T-helper 22 cell (primary cell): Measurements from ENCODE around the gene ANKS1B.
"Not testable (repeated sequence)": the region's sequence is repeated elsewhere in the genome, so short reads cannot be mapped to it uniquely, and the experiment has no call there.

Source experiments
- DNase-seq: peaks from one replicate; pipeline ENCODE4 v3.0.0-alpha.2; 2020; ENCODE audit warnings: low read depth

The ANKS1B gene

GRCh38 chr12:98758331-98758730, 1226.4 kb downstream of the ANKS1B start:
- no peak for DNase-seq

GRCh38 chr12:98757455-98757854, 1227.3 kb downstream of the ANKS1B start:
- DNase-seq, result no peak

GRCh38 chr12:98755855-98756254, 1228.9 kb downstream of the ANKS1B start:
- not testable (repeated sequence) for DNase-seq

GRCh38 chr12:98754095-98754494, 1230.6 kb downstream of the ANKS1B start:
- DNase-seq, result no peak

DNA sequence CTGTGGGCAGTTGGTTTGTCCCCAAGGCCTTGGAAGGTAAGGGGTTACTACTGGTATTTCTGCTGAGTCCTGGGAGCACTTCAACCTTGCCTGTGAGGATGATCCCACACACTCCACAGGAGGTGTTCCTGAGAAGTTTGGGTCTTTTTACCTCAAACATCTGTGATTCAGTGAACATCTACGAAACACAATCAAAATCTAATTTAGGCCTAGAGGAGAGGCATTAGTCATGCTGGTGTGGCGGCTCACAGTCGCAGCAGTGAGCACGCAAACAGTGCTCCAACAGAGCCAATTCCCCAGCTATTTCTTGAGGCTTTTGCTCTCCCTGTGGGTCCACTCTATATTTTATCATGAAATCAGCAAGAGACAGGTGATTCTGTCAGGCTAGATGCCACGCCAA, 1232.0 kb downstream of the ANKS1B start:
- no peak for DNase-seq

DNA sequence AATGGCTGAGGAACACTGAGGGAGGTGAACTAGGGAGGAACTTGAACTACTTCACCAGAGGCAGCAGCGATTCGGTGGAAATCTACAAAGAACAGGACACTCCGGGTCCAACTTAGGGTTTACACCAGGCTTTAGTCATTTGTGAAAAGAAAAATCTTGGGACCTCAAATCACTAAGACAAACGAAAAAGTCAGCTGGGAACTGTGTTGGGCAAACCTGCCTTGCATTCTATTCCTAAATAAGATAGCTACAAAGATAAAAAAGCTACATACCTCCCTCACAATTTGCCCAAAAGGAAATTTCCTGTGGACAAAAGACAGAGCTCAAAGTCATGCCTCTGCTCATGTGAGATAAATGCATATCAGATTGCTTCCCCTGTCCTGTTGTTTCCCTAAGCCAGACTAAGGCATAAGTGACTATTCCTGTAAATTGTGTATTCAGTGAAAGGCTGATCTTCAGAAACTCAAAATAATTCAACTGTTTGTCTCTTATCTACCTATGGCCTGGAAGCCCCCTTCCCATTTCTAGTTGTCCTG, 1233.1 kb downstream of the ANKS1B start:
- DNase-seq, result no peak

DNA sequence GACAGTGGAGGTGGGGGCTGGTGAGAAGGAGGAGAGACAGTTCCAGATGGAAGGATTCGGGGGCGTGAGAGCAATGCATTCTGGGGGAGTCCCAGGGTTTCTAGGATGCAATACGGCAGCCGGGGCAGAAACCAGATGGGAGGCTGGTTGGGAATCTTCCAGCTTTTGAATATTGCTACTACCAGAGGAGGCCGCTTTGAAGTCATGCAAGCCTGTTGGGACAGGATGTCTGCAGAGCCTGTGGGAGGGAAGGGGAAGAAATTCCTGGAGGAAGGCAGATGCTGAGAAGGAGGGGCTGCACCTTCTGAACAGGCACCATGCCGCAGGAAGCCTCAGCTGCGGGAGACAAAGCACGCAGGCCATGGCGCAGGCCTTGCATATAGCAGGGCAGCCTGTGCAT, 1234.2 kb downstream of the ANKS1B start:
- no peak for DNase-seq

GRCh38 chr12:98748463-98748862, 1236.3 kb downstream of the ANKS1B start:
- no peak for DNase-seq

DNA sequence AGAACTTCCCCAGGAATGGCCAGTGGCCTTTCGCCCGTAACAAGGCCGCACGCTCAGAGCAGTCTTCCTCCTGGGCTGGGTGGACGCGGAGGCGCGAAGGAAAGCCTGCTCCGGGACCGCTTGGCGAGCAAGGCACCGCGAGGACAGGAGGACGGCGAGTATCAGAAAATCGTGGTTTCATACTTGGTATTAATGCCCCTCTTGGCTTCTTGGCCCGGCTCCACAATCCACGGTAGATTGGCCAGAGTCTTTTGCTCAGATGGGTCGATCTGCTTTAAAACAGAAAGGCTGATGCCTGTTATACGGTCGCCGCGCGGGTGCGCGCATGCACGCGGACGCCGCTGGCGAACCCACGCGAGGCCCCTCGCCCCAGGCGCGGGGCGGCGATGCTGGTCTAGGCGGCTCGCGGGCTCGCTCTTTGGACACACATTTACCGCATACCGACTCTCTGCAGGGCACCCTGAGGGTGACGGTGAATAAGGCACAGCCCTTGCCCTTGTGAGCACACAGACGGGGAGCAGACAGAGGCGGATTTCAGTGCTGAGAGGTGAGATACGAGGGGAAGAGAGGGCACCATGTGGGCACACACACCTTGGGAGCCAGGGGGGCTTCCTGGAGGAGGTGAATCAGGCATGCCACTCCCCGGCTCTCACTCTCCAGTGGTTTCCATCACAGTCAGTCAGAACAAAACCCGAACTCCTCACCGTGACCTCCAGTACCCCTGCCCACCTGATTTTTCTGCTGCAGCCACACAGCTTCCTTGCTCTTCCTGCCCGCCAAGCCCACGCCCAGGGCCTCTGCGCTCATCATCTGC, 1239.0 kb downstream of the ANKS1B start:
- DNase-seq, result no peak

DNA sequence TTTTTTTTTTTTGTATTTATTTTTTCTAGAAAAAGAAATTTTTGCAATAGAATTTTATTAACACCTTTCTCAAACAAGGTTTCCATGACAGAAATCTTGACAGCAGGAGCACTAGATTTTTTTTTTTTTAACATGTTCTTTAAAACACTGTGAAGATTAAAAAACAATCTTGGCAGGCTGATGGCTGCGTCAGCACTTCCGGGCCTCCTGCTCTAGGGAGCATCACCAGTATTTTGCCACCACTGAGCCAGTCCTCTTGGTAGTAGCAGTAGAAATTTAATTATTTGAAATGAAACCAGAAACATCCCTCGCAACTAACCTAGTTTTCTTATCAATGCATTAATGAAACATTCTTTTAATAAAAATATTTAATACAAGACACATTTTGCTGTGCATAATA, 1240.1 kb downstream of the ANKS1B start:
- no peak for DNase-seq

- DNase-seq, result no peak
These were observed 1241.3 kb downstream of the ANKS1B start for GRCh38 chr12:98743362-98743953.

GRCh38 chr12:98741556-98742265, 1243.0 kb downstream of the ANKS1B start:
- no peak for DNase-seq

DNA sequence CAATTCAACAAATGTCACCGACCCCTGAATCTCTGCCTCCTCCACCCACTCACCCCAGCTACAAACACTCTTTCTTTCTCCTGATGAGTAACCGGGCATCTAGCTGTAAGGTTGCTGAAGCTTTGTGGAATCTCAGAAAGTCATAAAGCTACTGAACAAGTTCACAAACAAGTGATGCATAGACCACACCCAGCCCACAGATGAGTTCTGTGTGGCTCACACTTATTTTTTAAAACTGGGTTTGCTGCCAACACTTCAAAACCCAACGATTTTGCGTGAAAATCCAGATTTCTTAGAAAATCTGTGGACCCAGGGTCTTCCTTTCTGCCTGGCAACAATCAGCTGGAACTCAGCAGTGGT, 1243.6 kb downstream of the ANKS1B start:
- DNase-seq, result no peak

- no peak for DNase-seq
These were observed 1244.0 kb downstream of the ANKS1B start for GRCh38 chr12:98740751-98741150.

GRCh38 chr12:98738539-98738938, 1246.2 kb downstream of the ANKS1B start:
- no peak for DNase-seq

GRCh38 chr12:98738002-98738401, 1246.7 kb downstream of the ANKS1B start:
- no peak for DNase-seq

GRCh38 chr12:98737322-98737712, 1247.4 kb downstream of the ANKS1B start:
- no peak for DNase-seq

DNA sequence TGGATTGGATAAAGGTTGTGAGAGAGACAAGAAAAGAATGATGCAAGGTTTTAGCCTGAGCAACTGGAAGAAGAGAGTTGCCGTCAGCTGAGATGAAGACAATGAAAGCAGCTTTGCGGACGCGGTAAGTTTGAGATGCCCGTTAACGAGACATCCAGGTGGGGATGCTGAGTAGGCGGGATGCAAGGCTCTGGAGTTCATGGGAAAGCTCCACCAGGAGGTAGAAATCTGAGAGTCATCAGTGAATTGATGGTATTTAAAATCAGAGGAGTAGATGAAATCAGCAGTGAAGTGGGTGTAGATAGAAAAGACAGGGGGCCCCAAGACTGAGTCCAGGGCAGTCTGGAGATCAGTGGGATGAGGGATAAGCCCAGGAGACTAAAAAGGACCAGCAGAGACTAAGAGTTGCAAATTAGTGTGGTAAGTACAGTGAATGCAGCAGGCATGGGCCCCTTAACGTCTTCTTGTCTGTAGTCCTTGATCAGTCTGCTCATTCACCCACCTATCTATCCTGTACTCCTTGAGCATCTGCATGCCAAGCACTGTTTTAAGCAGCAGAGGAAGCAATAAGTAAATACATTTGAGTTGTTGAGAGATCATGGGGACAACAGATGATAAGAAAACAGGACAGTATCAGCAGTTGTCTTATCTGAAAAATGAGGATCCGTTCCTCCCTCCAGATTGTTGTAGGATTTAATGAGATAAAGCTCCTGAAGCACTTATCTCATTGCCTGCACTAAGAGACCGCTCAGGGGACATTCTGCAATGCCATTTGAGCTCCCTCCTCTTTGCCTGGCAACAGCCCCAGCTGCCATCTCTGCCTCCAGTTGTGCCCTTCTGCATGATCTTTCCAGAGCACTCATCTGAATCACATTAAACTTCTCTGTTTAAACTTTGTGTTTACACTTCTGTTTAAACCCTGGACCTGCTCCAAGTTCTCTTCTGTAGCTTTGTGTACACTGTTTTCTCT, 1248.1 kb downstream of the ANKS1B start:
- DNase-seq, result no peak

DNA sequence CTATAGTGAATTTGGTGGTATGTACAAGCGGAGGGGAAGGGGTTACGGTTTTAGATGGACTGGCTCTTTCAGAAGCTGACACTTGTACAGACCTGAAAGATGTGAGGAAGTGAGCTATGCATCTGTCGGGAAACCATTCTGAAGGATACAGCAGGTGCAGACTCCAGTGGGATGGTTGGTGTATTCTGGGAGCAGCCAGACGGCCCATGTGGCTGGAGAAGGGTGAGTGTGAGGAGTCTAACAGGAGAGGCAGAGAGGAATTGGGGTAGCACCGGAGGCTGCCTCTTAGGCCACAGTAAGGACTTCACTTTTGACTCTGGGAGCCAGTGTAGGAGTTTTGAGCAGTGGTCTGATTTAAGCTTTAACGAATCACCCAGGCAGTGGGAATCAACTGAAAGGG, 1248.9 kb downstream of the ANKS1B start:
- no peak for DNase-seq

GRCh38 chr12:98733667-98734350, 1250.9 kb downstream of the ANKS1B start:
- no peak for DNase-seq

DNA sequence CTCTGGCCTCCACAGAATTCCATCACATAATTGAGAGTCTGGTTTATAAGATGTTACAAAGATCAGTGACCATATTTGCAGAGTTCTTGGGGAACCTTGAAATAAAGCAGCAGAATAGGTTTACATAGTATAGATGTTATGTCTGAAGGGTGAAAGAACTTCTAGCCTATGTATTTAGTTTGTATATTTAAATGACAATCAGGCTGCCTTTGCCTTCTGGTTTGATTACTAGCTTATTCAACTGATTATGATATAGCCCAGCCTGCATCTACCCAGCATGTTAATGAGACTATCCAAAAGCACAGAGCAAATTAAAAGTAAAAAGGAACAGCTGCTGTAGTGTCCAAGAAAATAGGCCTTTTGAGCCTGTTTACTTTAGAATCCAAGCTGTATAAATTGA, 1254.3 kb downstream of the ANKS1B start:
- DNase-seq, result no peak
